Measurements from ENCODE around the gene CTSE. TPM values are rescaled to one million over a fixed set of nuclear protein-coding genes. Genes with fewer than 3 reads are reported as not detected.
A peak's percentile ranks its signal among the peaks of the same experiment; 100 is the strongest.

Gene CTSE
- total and polyA plus RNA-seq, 9 of the 15 experiments (the other 6 are each of a cell fraction or from before 2014, with no cell fraction given): 0.04 to 0.18 (median 0.09) TPM; not detected in 4

- TF ChIP-seq TEAD4 (IDR thresholded peaks at IDR 0.05; ENCODE audit: low read length): no peak
- TF ChIP-seq TEAD4 (CRISPR knock-in tag; IDR thresholded peaks at IDR 0.05; ENCODE audit: borderline replicate concordance): no peak
- TF ChIP-seq NR3C1 (CRISPR knock-in tag; IDR thresholded peaks at IDR 0.05): no peak
- TF ChIP-seq GABPA (tag; conservative IDR thresholded peaks at IDR 0.05; ENCODE audit: low read depth): no peak
- peak; percentile 93 for TF ChIP-seq ARID2 (IDR thresholded peaks at IDR 0.05)
- peak; percentile 82 for TF ChIP-seq ZNF436 (CRISPR knock-in tag; IDR thresholded peaks at IDR 0.05)
- TF ChIP-seq RERE (CRISPR knock-in tag; IDR thresholded peaks at IDR 0.05; ENCODE audit: borderline replicate concordance): no peak
- TF ChIP-seq RBM25 (IDR thresholded peaks at IDR 0.05; ENCODE audit: low read depth, low read length, severe bottlenecking): peak; percentile 93
- no peak for TF ChIP-seq HCFC1 (IDR thresholded peaks at IDR 0.05; ENCODE audit: low read depth, low read length)
- peak in 1 of 2 experiments; percentile 38; a peak in 1 of 4 replicates for TF ChIP-seq HDAC1 (IDR thresholded peaks at IDR 0.05)
- TF ChIP-seq DACH1 (IDR thresholded peaks at IDR 0.05; ENCODE audit: partially characterized antibody): no peak
- TF ChIP-seq KDM1A (IDR thresholded peaks at IDR 0.05): peak; percentile 56 to 72; a peak in 3 of 4 replicates
- no peak for TF ChIP-seq THRA (IDR thresholded peaks at IDR 0.05)
- no peak for TF ChIP-seq SMARCC2 (IDR thresholded peaks at IDR 0.05; ENCODE audit: low read depth)
- TF ChIP-seq ARHGAP35 (IDR thresholded peaks at IDR 0.05; ENCODE audit: partially characterized antibody): no peak
- TF ChIP-seq SMARCA5 (IDR thresholded peaks at IDR 0.05): peak; percentile 91
- 0 out of 2 replicates have a peak, but pooled peaks have one; percentile 53 for TF ChIP-seq XRCC5 (IDR thresholded peaks at IDR 0.05; ENCODE audit: low read depth, low read length)
- TF ChIP-seq GTF3C2 (IDR thresholded peaks at IDR 0.05; ENCODE audit: borderline replicate concordance, extremely low read depth, insufficient read length): peak; percentile 15
- TF ChIP-seq OTX1 (CRISPR knock-in tag; IDR thresholded peaks at IDR 0.05): no peak
- peak; percentile 9; the same call in 1 of the 2 replicates for TF ChIP-seq NFE2 (IDR thresholded peaks at IDR 0.05; ENCODE audit: low read depth)
- TF ChIP-seq FOXA1 (IDR thresholded peaks at IDR 0.05; ENCODE audit: borderline replicate concordance): no peak
These were observed 46.2 kb downstream of the CTSE start (continued) for GRCh38 chr1:205977402-205978014.
